Spleen (tissue), 11 donors: ENCODE results near the gene CGRRF1. TPM values are rescaled to one million over a fixed set of nuclear protein-coding genes. Genes with fewer than 3 reads are reported as not detected.
A peak's percentile ranks its signal among the peaks of the same experiment; 100 is the strongest.

Experiments
- DNase-seq: peaks from one replicate; pipeline ENCODE4 v3.0.0-alpha.2; 2020
- H3K27ac ChIP-seq, 8 donors: fragments of 200-600 bp; sonication (generic) in 7 of 8; 1 replicate in 4 of 8; 2 replicates in 4 of 8; pipeline versions ENCODE4 v1.5.0 to v1.8.0; 2016 to 2021; ENCODE audit warnings: inconsistent platforms in 4 of 8, mild to moderate bottlenecking in 4 of 8, moderate library complexity in 1 of 8
- H3K27me3 ChIP-seq, 7 donors: fragments of 200-600 bp; sonication (generic) in 6 of 7; replicated peaks in 1 of 7; 1 replicate in 4 of 7; 2 replicates in 3 of 7; pipeline versions ENCODE4 v1.5.0 to v1.8.0; 2016 to 2021; ENCODE audit warnings: inconsistent platforms in 3 of 7, mild to moderate bottlenecking in 1 of 7
- H3K36me3 ChIP-seq, 6 donors: fragments of 200-600 bp; sonication (generic) in 5 of 6; 1 replicate in 4 of 6; 2 replicates in 2 of 6; pipeline versions ENCODE4 v1.5.0 to v1.8.0; 2016 to 2021; ENCODE audit warnings: inconsistent platforms in 2 of 6
- H3K4me1 ChIP-seq, 6 donors: fragments of 200-600 bp; sonication (generic) in 5 of 6; 1 replicate in 3 of 6; 2 replicates in 3 of 6; pipeline versions ENCODE4 v1.5.0 to v1.8.0; 2016 to 2021; ENCODE audit warnings: inconsistent platforms in 3 of 6
- H3K4me3 ChIP-seq, 8 donors: fragments of 200-600 bp; sonication (generic) in 7 of 8; 1 replicate in 4 of 8; 2 replicates in 4 of 8; pipeline versions ENCODE4 v1.5.0 to v1.8.0; 2016 to 2021; ENCODE audit warnings: inconsistent platforms in 4 of 8, mild to moderate bottlenecking in 4 of 8, moderate library complexity in 2 of 8
- H3K9me3 ChIP-seq, 8 donors: fragments of 200-600 bp; sonication (generic) in 7 of 8; 1 replicate in 4 of 8; 2 replicates in 4 of 8; pipeline versions ENCODE4 v1.5.0 to v1.8.0; 2016 to 2021; ENCODE audit warnings: inconsistent platforms in 4 of 8
- POLR2A ChIP-seq, 3 donors: fragments of 450-650 bp; IDR thresholded peaks; one replicate each; pipeline ENCODE4 v1.5.1; 2017; ENCODE audit warnings: antibody characterized with exemption in 3 of 3, mild to moderate bottlenecking in 1 of 3
- POLR2AphosphoS5 ChIP-seq, 3 donors: sonication (generic); formaldehyde crosslinking; IDR thresholded peaks; one replicate each; pipeline ENCODE4 v1.5.1; 2017; ENCODE audit warnings: antibody characterized with exemption in 3 of 3
- WGBS, 5 donors: extraction: QIAGEN DNeasy Blood & Tissue Kit in 3 of 5; methylation state at CpG; one replicate each; pipeline versions ENCODE4 v1.1.5 to v1.1.7; 2013 to 2018; 5-methylcytosine and 5-hydroxymethylcytosine counted together
- intact Hi-C: fragments of 100-400 bp; cut with DNase I; formaldehyde crosslinking; loops from one replicate; pipeline ENCODE4 v1.15.0; 2023; ENCODE audit warnings: low total_unique reads
- polyA plus RNA-seq, 3 donors: library from polyadenylated mRNA; stranded (reverse); fragments of 200-250 nt; gene quantifications; one replicate each; pipeline ENCODE4 v1.2.1, GENCODE V29; 2013
- total RNA-seq, 7 donors: library from RNA; depleted of rRNA in 3 of 7; stranded (reverse); fragments of >200 nt in 3 of 7; fragmentation: NEBNext Ultra II Directional in 4 of 7; extraction: Animal tissue kit (Norgen Biotek cat#: 25700) in 4 of 7; gene quantifications; one replicate each; pipeline versions ENCODE4 v1.1.0 to v1.2.1, GENCODE V29; 2016 to 2021
- TF ChIP-seq, protein P1 (sequence below), 11 experiments: fragments of 200-600 bp in 7 of 11; fragments of 450-650 bp in 4 of 11; sonication (generic) in 4 of 11; IDR thresholded peaks in 8 of 11; conservative IDR thresholded peaks in 3 of 11; 1 replicate in 7 of 11; 2 replicates in 4 of 11; pipeline versions ENCODE4 v1.4.0 to v1.8.0; 2016 to 2021; ENCODE audit warnings: antibody characterized with exemption in 11 of 11, inconsistent platforms in 4 of 11, mild to moderate bottlenecking in 1 of 11
- donor health status: healthy with polysubstance abuse.
- donor health status: DM: no; HTN: no; CAD: no; lungs with moderate emphysema.
- donor health status: DM: no; HTN: no; CAD: no.
- donor health status: Bipolar disorder and iron deficiency.
- donor health status: healthy.
- donor health status: DM: no; HTN: no; CAD: no.
- donor health status: DM: yes; HTN: yes; CAD: no.

The CGRRF1 gene
- total and polyA plus RNA-seq, 10 donors: 11.3 to 19.8 (median 17.3) TPM

DNA sequence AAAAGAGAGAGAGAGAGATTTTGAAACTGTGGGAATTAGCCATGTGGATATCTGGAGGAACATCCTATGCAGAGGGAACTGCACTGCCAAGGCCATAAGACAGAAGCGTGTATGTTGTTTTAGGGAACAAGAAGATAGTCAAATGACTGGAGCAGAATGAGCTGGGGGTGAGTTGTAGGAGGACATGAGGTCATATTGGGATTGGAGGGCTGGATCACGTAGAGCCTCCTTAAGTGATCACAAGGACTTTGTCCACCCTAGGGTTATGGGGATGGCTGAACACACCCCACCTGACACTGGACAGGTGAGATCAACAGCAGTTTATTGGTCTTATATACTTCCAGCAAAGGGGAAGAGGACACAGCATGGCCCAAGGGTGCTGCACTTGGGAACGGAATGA lies 8.2 kb upstream of the CGRRF1 start:
- H3K27ac ChIP-seq: no peak overlapping the region
- TF ChIP-seq, protein P1, sequence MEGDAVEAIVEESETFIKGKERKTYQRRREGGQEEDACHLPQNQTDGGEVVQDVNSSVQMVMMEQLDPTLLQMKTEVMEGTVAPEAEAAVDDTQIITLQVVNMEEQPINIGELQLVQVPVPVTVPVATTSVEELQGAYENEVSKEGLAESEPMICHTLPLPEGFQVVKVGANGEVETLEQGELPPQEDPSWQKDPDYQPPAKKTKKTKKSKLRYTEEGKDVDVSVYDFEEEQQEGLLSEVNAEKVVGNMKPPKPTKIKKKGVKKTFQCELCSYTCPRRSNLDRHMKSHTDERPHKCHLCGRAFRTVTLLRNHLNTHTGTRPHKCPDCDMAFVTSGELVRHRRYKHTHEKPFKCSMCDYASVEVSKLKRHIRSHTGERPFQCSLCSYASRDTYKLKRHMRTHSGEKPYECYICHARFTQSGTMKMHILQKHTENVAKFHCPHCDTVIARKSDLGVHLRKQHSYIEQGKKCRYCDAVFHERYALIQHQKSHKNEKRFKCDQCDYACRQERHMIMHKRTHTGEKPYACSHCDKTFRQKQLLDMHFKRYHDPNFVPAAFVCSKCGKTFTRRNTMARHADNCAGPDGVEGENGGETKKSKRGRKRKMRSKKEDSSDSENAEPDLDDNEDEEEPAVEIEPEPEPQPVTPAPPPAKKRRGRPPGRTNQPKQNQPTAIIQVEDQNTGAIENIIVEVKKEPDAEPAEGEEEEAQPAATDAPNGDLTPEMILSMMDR (IDR thresholded peaks at IDR 0.05 in 8 of 11, conservative IDR thresholded peaks at IDR 0.05 in 3 of 11): no peak
- TF ChIP-seq POLR2A (IDR thresholded peaks at IDR 0.05) (no peak), POLR2AphosphoS5 (IDR thresholded peaks at IDR 0.05) (no peak)
- intact Hi-C loops: no loop called here
- no peaks in the 10 kb centered on the region for H3K9me3 ChIP-seq
- peaks cover 0 to 28% (median 2%) of the 10 kb centered on the region in 6 donors for H3K4me1 ChIP-seq
- no peaks in the 10 kb centered on the region for H3K27me3 ChIP-seq
- WGBS, 5 donors: 82 to 89% (median 83%) methylated on average over 3 of the region's 3 CpGs
- no peaks in the 10 kb centered on the region for H3K36me3 ChIP-seq
- DNase-seq: no peak
- H3K4me3 ChIP-seq: no peak overlapping the region

GRCh38 chr14:54502602-54503001 lies 7.1 kb upstream of the CGRRF1 start:
- peak overlapping the region in 3 of 8 donors; percentile 39 to 59 (median 50) for H3K27ac ChIP-seq

GRCh38 chr14:54503486-54503885 lies 6.2 kb upstream of the CGRRF1 start:
- 47 to 77% (median 70%) methylated on average over 3 of the region's 3 CpGs for WGBS, 5 donors
- intact Hi-C loops: no loop called here
- Histone ChIP-seq H3K36me3 (no peaks in the 10 kb centered on the region), H3K27ac (peak overlapping the region in 4 of 8 donors; percentile 41 to 59 (median 48)), H3K27me3 (no peaks in the 10 kb centered on the region), H3K9me3 (no peaks in the 10 kb centered on the region), H3K4me1 (peaks cover 0 to 28% (median 2%) of the 10 kb centered on the region in 6 donors), H3K4me3 (no peak overlapping the region)
- no peak for DNase-seq
- TF ChIP-seq, protein P1 (IDR thresholded peaks at IDR 0.05 in 8 of 11, conservative IDR thresholded peaks at IDR 0.05 in 3 of 11): peak in 4 of 11 experiments; percentile 15 to 50 (median 41)
- TF ChIP-seq POLR2AphosphoS5 (IDR thresholded peaks at IDR 0.05): no peak

More at GRCh38 chr14:54502602-54503001, 7.1 kb upstream of the CGRRF1 start:
- no peaks in the 10 kb centered on the region for H3K27me3 ChIP-seq
- no peaks in the 10 kb centered on the region for H3K9me3 ChIP-seq
- no peak for DNase-seq
- H3K36me3 ChIP-seq: no peaks in the 10 kb centered on the region
- intact Hi-C loops: no loop called here
- TF ChIP-seq POLR2A (IDR thresholded peaks at IDR 0.05) (no peak), POLR2AphosphoS5 (IDR thresholded peaks at IDR 0.05) (no peak)
- TF ChIP-seq, protein P1 (IDR thresholded peaks at IDR 0.05 in 8 of 11, conservative IDR thresholded peaks at IDR 0.05 in 3 of 11): no peak
- H3K4me3 ChIP-seq: no peak overlapping the region
- WGBS, 5 donors: 25 to 45% (median 32%) methylated on average over 2 of the region's 2 CpGs
- H3K4me1 ChIP-seq: peaks cover 0 to 28% (median 2%) of the 10 kb centered on the region in 6 donors

DNA sequence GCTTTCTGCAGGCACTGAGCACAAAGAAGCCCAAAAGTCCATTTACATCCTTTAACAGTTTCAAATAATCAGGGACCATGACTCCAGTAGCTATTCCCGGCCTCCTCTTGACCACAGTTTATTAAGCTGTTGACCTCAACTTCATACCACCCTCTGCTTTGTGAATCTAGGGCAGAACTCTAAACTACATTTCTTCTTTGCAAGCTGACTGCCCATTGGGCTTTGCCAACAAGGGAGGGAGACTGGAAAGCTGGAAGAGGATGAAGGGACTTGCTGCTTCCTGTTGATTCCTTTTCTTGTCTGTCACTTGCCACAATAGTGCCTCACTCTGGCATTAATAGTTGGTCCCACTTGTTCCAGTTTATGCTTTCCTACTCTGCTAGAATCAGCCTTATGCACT lies 2.7 kb downstream of the CGRRF1 start:
- no peak for DNase-seq
- peaks cover 5 to 50% (median 33%) of the 10 kb centered on the region in 6 donors for H3K4me1 ChIP-seq
- no peak overlapping the region for H3K4me3 ChIP-seq
- H3K9me3 ChIP-seq: peaks cover 3 to 19% (median 17%) of the 10 kb centered on the region in 8 donors
- peaks cover 0 to 21% (median 0%) of the 10 kb centered on the region in 6 donors for H3K36me3 ChIP-seq
- peak overlapping the region in 2 of 8 donors; percentile 17 to 20 for H3K27ac ChIP-seq
- WGBS, 5 donors: 77 to 85% (median 83%) methylated on average over 1 of the region's 1 CpG
- no peak for TF ChIP-seq POLR2AphosphoS5 (IDR thresholded peaks at IDR 0.05)
- TF ChIP-seq POLR2A (IDR thresholded peaks at IDR 0.05): no peak
- TF ChIP-seq, protein P1 (IDR thresholded peaks at IDR 0.05 in 8 of 11, conservative IDR thresholded peaks at IDR 0.05 in 3 of 11): no peak
- intact Hi-C loops: no loop called here
- no peaks in the 10 kb centered on the region for H3K27me3 ChIP-seq
